HepG2 (cell line): ENCODE results near the gene KCTD6.

Source experiments
- CREB1 ChIP-seq, 2 experiments: fragments of 450-650 bp in 1 of 2; IDR thresholded peaks; 2 replicates each; pipeline ENCODE4 v1.6.1; 2016 to 2017; ENCODE audit warnings: control low read depth in 1 of 2, mild to moderate bottlenecking in 1 of 2, missing compliant biosample characterization in 1 of 2, missing genetic modification characterization in 1 of 2
- CTCF ChIP-seq: sonication (generic); formaldehyde crosslinking; IDR thresholded peaks from 2 replicates; pipeline ENCODE4 v1.5.0; 2020; ENCODE audit warnings: mild to moderate bottlenecking, missing genetic modification reagents, moderate library complexity
- JUN ChIP-seq: sonication (generic); formaldehyde crosslinking; IDR thresholded peaks from 2 replicates; pipeline ENCODE4 v1.4.0; 2020; ENCODE audit warnings: mild to moderate bottlenecking, missing genetic modification reagents
- KAT8 ChIP-seq: IDR thresholded peaks from 2 replicates; pipeline ENCODE4 v1.6.1; 2016; ENCODE audit warnings: missing genetic modification reagents, missing compliant biosample characterization
- MAZ ChIP-seq, 2 experiments: sonication (generic) in 1 of 2; formaldehyde crosslinking in 1 of 2; IDR thresholded peaks; 2 replicates each; pipeline versions ENCODE4 v1.5.0 to v1.6.1; 2012 to 2020; ENCODE audit warnings: low read depth in 2 of 2, mild to moderate bottlenecking in 2 of 2, borderline replicate concordance in 1 of 2, improper control_type of control experiment in 1 of 2, low read length in 1 of 2, missing genetic modification reagents in 1 of 2, moderate library complexity in 1 of 2
- PRPF4 ChIP-seq: fragments of 200-400 bp; formaldehyde crosslinking; IDR thresholded peaks from 2 replicates; pipeline ENCODE4 v1.6.1; 2016; ENCODE audit warnings: low read length, low read depth; ENCODE audit not compliant: poor library complexity, severe bottlenecking
- ZNF224 ChIP-seq: sonication (generic); formaldehyde crosslinking; IDR thresholded peaks from 2 replicates; pipeline ENCODE4 v1.5.0; 2020; ENCODE audit warnings: mild to moderate bottlenecking, missing genetic modification reagents
- ZNF550 ChIP-seq: sonication (generic); formaldehyde crosslinking; IDR thresholded peaks from 2 replicates; pipeline ENCODE4 v1.4.0; 2020; ENCODE audit warnings: mild to moderate bottlenecking, missing genetic modification reagents, borderline replicate concordance

GRCh38 chr3:58518291-58518789 is 26.4 kb downstream of the KCTD6 start:
- TF ChIP-seq MAZ (IDR thresholded peaks at IDR 0.05; ENCODE audit: borderline replicate concordance, low read depth, low read length) (no peak), MAZ (CRISPR knock-in tag; IDR thresholded peaks at IDR 0.05; ENCODE audit: low read depth) (no peak), KAT8 (CRISPR knock-in tag) (no peak), PRPF4 (no peak), ZNF550 (CRISPR knock-in tag) (no peak), CTCF (no peak), ZNF224 (CRISPR knock-in tag) (no peak), CREB1 (IDR thresholded peaks at IDR 0.05) (no peak), CREB1 (CRISPR knock-in tag; IDR thresholded peaks at IDR 0.05) (no peak), JUN (CRISPR knock-in tag) (no peak)
